MM.1S (cell line): ENCODE measurements around the gene CROCC2.

Source experiments
- DNase-seq: peaks from one replicate; pipeline ENCODE4 v3.0.0-alpha.2; 2015
- H2AFZ ChIP-seq: fragments of 300-600 bp; sonication (generic); 2 replicates; pipeline ENCODE4 v1.6.0; 2016; ENCODE audit warnings: antibody characterized with exemption, low read length
- H3F3A ChIP-seq: fragments of 300-600 bp; sonication (generic); 2 replicates; pipeline ENCODE4 v1.6.1; 2016; ENCODE audit warnings: mild to moderate bottlenecking, antibody characterized with exemption, low read length, moderate library complexity, mixed read lengths; ENCODE audit not compliant: insufficient read depth
- H3K27ac ChIP-seq: fragments of 300-600 bp; sonication (generic); 2 replicates; pipeline ENCODE4 v1.5.1; 2016; ENCODE audit warnings: mild to moderate bottlenecking, low read length
- H3K27me3 ChIP-seq: fragments of 300-600 bp; sonication (generic); replicated peaks from 2 replicates; pipeline ENCODE4 v1.6.0; 2016; ENCODE audit warnings: low read length; ENCODE audit not compliant: insufficient read depth
- H3K36me3 ChIP-seq: fragments of 300-600 bp; sonication (generic); replicated peaks from 2 replicates; pipeline ENCODE4 v1.6.1; 2016; ENCODE audit warnings: mild to moderate bottlenecking, low read length, mixed read lengths; ENCODE audit not compliant: insufficient read depth
- H3K4me1 ChIP-seq: fragments of 300-600 bp; sonication (generic); 2 replicates; pipeline ENCODE4 v1.6.1; 2016; ENCODE audit warnings: low read length, mixed read lengths
- H3K4me2 ChIP-seq: fragments of 300-600 bp; sonication (generic); 2 replicates; pipeline ENCODE4 v1.6.0; 2016; ENCODE audit warnings: low read depth, low read length
- H3K4me3 ChIP-seq: fragments of 300-600 bp; sonication (generic); 2 replicates; pipeline ENCODE4 v1.5.1; 2016; ENCODE audit warnings: low read length, mixed read lengths
- H3K79me2 ChIP-seq: fragments of 300-600 bp; sonication (generic); 2 replicates; pipeline ENCODE4 v1.6.1; 2016; ENCODE audit warnings: mixed run types, low read length, mixed read lengths
- H3K9ac ChIP-seq: fragments of 300-600 bp; sonication (generic); 2 replicates; pipeline ENCODE4 v1.6.1; 2016; ENCODE audit warnings: low read length, mixed read lengths
- H3K9me2 ChIP-seq: fragments of 300-600 bp; sonication (generic); replicated peaks from 2 replicates; pipeline ENCODE4 v1.6.1; 2016; ENCODE audit warnings: mild to moderate bottlenecking, low read length, mixed read lengths; ENCODE audit not compliant: insufficient read depth
- H3K9me3 ChIP-seq: fragments of 300-600 bp; sonication (generic); replicated peaks from 2 replicates; pipeline ENCODE4 v1.6.1; 2016; ENCODE audit warnings: mild to moderate bottlenecking, low read length, mixed read lengths; ENCODE audit not compliant: insufficient read depth
- H4K20me1 ChIP-seq: fragments of 300-600 bp; sonication (generic); 2 replicates; pipeline ENCODE4 v1.6.1; 2016; ENCODE audit warnings: mild to moderate bottlenecking, low read length, moderate library complexity, mixed read lengths; ENCODE audit not compliant: insufficient read depth
- EZH2 ChIP-seq: fragments of 300-600 bp; sonication (generic); optimal IDR thresholded peaks from 2 replicates; pipeline ENCODE3; 2017; ENCODE audit warnings: low read depth, mild to moderate bottlenecking, antibody characterized with exemption, low read length, mixed read lengths
- EZH2phosphoT487 ChIP-seq: fragments of 300-600 bp; sonication (generic); IDR thresholded peaks from 2 replicates; pipeline ENCODE4 v1.6.1; 2018; ENCODE audit warnings: antibody characterized with exemption, low read length
- TF ChIP-seq, protein P1 (sequence below): fragments of 300-600 bp; sonication (generic); IDR thresholded peaks from 2 replicates; pipeline ENCODE4 v1.5.1; 2016; ENCODE audit warnings: antibody characterized with exemption, low read length, mixed read lengths

CROCC2 gene

DNA sequence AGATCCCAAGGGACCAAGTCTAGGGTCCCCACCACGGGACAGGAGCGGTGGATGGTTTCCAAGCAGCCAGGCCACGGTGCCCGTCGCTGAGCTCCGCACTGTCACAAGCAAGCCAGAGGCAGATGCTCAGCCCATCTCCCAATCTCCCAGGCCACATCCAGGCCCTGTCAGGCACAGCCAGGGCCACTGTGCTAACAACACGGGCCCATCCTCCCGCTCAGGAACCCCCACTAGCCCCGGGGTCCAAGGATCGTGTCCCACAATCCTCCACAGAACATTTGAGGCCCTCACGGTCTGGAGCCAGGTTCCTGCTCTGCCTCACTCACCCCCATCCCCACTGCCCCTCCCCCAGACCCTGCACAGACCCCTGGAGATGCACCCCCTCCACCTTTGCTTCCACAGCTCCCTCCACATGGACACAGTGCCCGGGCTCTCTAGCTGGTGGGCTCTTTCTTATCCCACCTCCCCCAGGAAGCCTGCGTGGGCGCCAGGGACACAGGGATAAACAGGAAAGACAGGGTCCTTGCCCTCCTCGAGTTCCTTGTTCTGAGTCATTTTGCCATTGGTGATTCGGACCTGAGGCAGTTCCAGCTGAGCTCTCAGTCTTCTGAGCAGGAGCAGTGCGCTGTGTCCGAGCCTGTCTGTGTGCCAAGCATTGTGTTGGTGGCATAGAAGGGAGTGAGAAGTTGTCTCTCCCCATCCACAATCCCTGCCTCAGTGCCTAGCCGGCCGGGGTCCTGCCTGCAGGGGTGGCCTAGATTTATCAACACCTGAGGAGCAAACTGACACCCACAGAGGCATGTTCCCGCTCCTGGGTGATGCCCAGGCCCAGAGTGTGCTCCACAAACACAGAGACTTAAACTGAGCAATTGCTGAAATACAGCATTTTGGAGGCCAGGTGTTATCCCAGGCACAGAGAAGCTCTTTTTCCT is 7.0 kb downstream of the CROCC2 start:
- no peak overlapping the region for H3K4me2 ChIP-seq
- no peak overlapping the region for H2AFZ ChIP-seq

DNA sequence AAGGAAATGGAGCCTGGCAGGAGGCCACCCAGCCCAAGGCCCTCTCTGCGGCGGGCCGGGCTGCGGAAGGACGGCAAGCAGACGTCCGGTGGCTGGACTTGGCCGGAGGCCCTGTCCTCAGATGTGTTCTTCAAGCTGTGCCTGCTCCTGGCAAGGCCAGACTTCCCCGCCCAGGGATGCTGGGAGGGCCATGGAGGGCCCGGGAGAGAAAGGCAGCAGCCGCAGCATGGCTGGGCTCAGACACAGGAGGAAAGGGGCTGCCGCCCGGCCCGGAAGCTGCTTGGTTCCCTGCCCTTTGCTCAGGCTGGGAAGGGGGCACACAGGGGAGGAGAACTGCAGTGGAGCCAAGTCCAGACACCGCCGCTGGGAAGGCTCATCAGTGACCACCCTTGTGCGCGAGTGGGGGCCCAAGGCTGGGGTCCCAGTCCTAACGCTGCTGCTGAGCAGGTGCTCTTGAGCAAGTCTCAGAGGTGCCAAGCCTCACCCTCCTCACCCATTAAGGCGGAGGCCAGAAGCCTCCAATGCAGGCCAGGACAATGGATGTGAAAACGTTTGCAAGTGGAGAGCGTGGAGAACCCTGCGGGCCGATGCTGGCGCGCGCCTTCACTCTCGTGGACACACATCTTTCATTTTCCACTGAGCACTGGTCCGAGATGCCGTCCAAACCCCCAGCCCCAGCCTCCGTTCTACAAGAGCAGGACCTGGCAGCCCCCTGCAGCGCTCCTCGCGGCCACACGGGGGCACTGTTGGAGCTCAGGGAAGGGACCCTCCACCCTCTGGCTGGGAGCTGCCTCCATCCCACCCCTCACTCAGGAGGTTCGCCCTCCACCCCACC is 7.9 kb downstream of the CROCC2 start:
- Histone ChIP-seq H3K4me2 (no peak overlapping the region), H2AFZ (no peak overlapping the region), H3K9me3 (no peaks in the 10 kb centered on the region), H3K9me2 (no peaks in the 10 kb centered on the region), H3K27ac (no peak overlapping the region), H3F3A (no peaks in the 10 kb centered on the region), H3K27me3 (peaks cover 59% of the 10 kb centered on the region), H3K36me3 (no peaks in the 10 kb centered on the region), H3K79me2 (no peaks in the 10 kb centered on the region), H3K4me1 (no peaks in the 10 kb centered on the region), H3K4me3 (no peak overlapping the region), H3K9ac (no peak overlapping the region), H4K20me1 (no peaks in the 10 kb centered on the region)
- no peak for DNase-seq
- TF ChIP-seq EZH2phosphoT487 (no peak), EZH2 (no peak)
- TF ChIP-seq, protein P1, sequence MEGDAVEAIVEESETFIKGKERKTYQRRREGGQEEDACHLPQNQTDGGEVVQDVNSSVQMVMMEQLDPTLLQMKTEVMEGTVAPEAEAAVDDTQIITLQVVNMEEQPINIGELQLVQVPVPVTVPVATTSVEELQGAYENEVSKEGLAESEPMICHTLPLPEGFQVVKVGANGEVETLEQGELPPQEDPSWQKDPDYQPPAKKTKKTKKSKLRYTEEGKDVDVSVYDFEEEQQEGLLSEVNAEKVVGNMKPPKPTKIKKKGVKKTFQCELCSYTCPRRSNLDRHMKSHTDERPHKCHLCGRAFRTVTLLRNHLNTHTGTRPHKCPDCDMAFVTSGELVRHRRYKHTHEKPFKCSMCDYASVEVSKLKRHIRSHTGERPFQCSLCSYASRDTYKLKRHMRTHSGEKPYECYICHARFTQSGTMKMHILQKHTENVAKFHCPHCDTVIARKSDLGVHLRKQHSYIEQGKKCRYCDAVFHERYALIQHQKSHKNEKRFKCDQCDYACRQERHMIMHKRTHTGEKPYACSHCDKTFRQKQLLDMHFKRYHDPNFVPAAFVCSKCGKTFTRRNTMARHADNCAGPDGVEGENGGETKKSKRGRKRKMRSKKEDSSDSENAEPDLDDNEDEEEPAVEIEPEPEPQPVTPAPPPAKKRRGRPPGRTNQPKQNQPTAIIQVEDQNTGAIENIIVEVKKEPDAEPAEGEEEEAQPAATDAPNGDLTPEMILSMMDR: peak; percentile 76

More for the DNA sequence above, 7.0 kb downstream of the CROCC2 start:
- Histone ChIP-seq H3K9me2 (no peaks in the 10 kb centered on the region), H3K27ac (no peak overlapping the region), H3K4me1 (no peaks in the 10 kb centered on the region), H3K9ac (no peak overlapping the region), H3K9me3 (no peaks in the 10 kb centered on the region), H4K20me1 (no peaks in the 10 kb centered on the region), H3K27me3 (peaks cover 59% of the 10 kb centered on the region), H3K36me3 (no peaks in the 10 kb centered on the region), H3K4me3 (no peak overlapping the region), H3F3A (no peaks in the 10 kb centered on the region), H3K79me2 (no peaks in the 10 kb centered on the region)
- no peak for DNase-seq
- TF ChIP-seq EZH2phosphoT487: no peak
- TF ChIP-seq, protein P1: no peak
- TF ChIP-seq EZH2: no peak

DNA sequence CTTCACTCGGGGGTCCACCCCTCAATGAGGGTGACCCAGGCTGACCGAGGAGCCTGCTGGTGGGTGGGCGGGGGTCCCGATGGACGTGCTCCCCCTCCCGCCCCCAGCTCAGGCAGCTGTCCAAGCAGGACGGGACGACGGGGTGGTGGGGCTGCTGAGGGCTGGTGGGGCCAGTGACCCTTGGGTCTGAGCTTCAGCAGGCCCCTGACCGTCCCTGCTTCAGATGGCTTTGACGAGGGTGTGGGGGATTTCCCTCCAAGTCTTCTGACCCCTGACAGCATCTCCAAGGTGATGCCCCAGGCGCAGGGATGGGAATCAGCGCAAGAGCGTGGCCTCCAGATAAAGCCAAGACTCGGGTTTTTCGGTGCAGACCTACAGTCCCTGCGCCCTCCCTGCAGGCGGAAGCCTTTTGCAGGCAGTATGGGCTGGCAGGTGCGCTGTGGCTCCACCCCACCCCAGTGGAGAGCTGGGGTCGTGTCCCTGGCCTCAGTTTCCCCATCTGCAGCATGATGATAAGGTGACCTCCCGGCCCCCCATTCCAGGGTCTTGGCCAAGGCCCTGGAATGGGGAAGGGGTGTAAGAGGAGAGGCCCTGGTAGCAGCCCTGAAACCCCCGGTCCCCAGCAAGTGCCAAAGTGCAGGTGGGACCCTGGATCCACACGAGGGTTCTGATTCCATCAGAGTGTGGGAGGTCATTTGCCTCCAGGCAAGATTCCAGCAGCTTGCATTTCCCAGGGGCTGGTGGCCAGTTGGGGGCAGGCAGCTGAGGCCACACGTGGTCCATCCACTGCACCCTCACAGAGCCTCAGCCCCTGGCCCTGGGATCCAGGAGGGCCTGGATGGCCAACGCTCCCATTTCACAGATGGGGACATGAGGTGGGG is 8.7 kb downstream of the CROCC2 start:
- H3K4me1 ChIP-seq: no peaks in the 10 kb centered on the region
- no peak overlapping the region for H3K4me3 ChIP-seq
- no peaks in the 10 kb centered on the region for H3K9me2 ChIP-seq
- peaks cover 53% of the 10 kb centered on the region for H3K27me3 ChIP-seq
- H3F3A ChIP-seq: no peaks in the 10 kb centered on the region
- TF ChIP-seq, protein P1: no peak; the same call in 1 of the 2 replicates
- TF ChIP-seq EZH2 (no peak), EZH2phosphoT487 (no peak)
- H3K27ac ChIP-seq: no peak overlapping the region
- H3K9me3 ChIP-seq: no peaks in the 10 kb centered on the region
- no peak for DNase-seq
- no peaks in the 10 kb centered on the region for H4K20me1 ChIP-seq
- H2AFZ ChIP-seq: no peak overlapping the region
- H3K79me2 ChIP-seq: no peaks in the 10 kb centered on the region
- H3K9ac ChIP-seq: no peak overlapping the region
- H3K4me2 ChIP-seq: no peak overlapping the region
- H3K36me3 ChIP-seq: no peaks in the 10 kb centered on the region
